Esophagus (tissue), 2 donors: Measurements from ENCODE around the gene HIBCH. TPM values are rescaled to one million over a fixed set of nuclear protein-coding genes. Genes with fewer than 3 reads are reported as not detected.

Experiments
- H3K27ac ChIP-seq, 2 donors: one replicate each; pipeline ENCODE4 v1.5.1; 2013; ENCODE audit warnings: low read depth in 2 of 2, mild to moderate bottlenecking in 2 of 2, inconsistent platforms in 1 of 2, low read length in 1 of 2, moderate library complexity in 1 of 2
- H3K27me3 ChIP-seq, 2 donors: one replicate each; pipeline ENCODE4 v1.6.1; 2013; ENCODE audit warnings: low read length in 2 of 2, control low read depth in 1 of 2, mild to moderate bottlenecking in 1 of 2; ENCODE audit not compliant: insufficient read depth in 2 of 2, control insufficient read depth in 1 of 2
- H3K36me3 ChIP-seq, 2 donors: one replicate each; pipeline ENCODE4 v1.6.1; 2013; ENCODE audit warnings: low read length in 1 of 2; ENCODE audit not compliant: control insufficient read depth in 2 of 2, insufficient read depth in 2 of 2
- H3K4me1 ChIP-seq, 2 donors: one replicate each; pipeline ENCODE4 v1.6.1; 2013; ENCODE audit warnings: low read length in 1 of 2; ENCODE audit not compliant: control insufficient read depth in 2 of 2, insufficient read depth in 2 of 2
- H3K4me3 ChIP-seq, 2 donors: one replicate each; pipeline ENCODE4 v1.5.1; 2013; ENCODE audit warnings: low read length in 2 of 2, mild to moderate bottlenecking in 2 of 2, low read depth in 1 of 2, moderate library complexity in 1 of 2
- H3K9me3 ChIP-seq, 2 donors: one replicate each; pipeline ENCODE4 v1.6.1; 2013; ENCODE audit warnings: mild to moderate bottlenecking in 2 of 2, low read depth in 1 of 2, low read length in 1 of 2, moderate library complexity in 1 of 2; ENCODE audit not compliant: control insufficient read depth in 2 of 2, insufficient read depth in 1 of 2
- WGBS, 2 donors: extraction: QIAGEN DNeasy Blood & Tissue Kit; methylation state at CpG; one replicate each; pipeline ENCODE4 v1.1.7; 2013; 5-methylcytosine and 5-hydroxymethylcytosine counted together
- polyA plus RNA-seq, 2 donors: library from polyadenylated mRNA; stranded (reverse); fragments of 200-250 nt; gene quantifications; one replicate each; pipeline ENCODE4 v1.2.3, GENCODE V29; 2013
- donor health status: healthy with polysubstance abuse.
- donor health status: Bipolar disorder and iron deficiency.

HIBCH gene
- polyA plus RNA-seq, 2 donors: 17.5 to 32.4 TPM

DNA sequence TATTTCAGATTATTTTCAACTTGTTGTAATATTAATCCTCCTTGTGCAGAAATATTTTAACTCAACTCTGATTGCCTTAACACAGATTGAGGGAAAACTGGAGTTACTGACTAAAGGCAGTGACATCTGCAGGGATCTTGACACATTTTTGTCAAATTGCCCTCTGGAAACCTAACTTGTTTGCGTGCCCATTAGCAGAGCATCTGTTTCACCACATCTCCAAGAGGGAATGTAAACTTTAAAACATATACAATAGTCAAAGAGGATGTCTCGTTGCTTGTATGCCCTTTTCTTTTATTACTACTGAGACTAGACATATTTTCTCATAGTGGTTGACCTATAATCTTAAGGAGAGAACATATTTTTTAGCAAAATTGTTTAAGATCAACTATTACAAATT lies 38.0 kb upstream of the HIBCH start:
- peak overlapping the region; percentile 22 to 70 for H3K27ac ChIP-seq
- WGBS, 2 donors: 21 to 61% methylated on average over 2 of the region's 2 CpGs
- H3K4me1 ChIP-seq: peaks cover 0 to 12% of the 10 kb centered on the region in 2 donors
- peak overlapping the region in 1 of 2 donors; percentile 21 for H3K4me3 ChIP-seq
- H3K9me3 ChIP-seq: no peaks in the 10 kb centered on the region
- no peaks in the 10 kb centered on the region for H3K27me3 ChIP-seq
- no peaks in the 10 kb centered on the region for H3K36me3 ChIP-seq

DNA sequence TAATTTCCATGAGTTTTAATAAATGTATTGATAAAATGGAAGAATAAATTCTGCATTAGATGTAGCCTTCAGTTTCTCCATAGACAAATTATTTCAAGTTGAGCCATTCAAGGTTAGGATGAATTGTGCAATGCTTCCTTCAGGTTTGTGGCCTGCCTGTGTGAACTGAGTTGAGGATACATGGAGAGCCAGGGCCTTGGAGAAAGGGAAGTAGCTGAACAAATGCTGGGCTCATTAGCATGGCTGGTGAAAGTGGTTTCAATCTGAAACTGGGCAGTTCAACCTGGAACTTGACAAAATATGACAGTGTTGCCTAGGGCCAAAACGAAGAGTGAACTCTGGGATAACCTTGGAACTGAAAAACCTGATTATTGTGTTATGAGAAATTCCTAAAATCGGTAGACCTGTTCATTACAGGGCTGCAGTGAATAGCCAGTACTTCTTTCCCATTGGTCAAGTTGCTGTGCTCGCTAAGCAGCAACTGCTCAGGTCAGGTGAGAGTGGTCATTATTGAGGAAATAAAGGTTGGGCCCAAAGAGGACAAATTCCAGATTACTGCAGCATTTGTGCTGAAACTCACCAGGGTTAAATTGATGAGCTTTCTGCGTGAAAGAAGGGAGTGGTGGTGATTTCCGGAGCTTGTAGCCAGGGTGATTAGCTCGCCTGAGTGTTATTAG lies 36.5 kb upstream of the HIBCH start:
- Histone ChIP-seq H3K9me3 (no peaks in the 10 kb centered on the region), H3K27me3 (no peaks in the 10 kb centered on the region), H3K4me3 (no peak overlapping the region), H3K4me1 (peaks cover 0 to 15% of the 10 kb centered on the region in 2 donors), H3K27ac (peak overlapping the region; percentile 54 to 88), H3K36me3 (no peaks in the 10 kb centered on the region)
- 39 to 42% methylated on average over 6 of the region's 6 CpGs for WGBS, 2 donors

DNA sequence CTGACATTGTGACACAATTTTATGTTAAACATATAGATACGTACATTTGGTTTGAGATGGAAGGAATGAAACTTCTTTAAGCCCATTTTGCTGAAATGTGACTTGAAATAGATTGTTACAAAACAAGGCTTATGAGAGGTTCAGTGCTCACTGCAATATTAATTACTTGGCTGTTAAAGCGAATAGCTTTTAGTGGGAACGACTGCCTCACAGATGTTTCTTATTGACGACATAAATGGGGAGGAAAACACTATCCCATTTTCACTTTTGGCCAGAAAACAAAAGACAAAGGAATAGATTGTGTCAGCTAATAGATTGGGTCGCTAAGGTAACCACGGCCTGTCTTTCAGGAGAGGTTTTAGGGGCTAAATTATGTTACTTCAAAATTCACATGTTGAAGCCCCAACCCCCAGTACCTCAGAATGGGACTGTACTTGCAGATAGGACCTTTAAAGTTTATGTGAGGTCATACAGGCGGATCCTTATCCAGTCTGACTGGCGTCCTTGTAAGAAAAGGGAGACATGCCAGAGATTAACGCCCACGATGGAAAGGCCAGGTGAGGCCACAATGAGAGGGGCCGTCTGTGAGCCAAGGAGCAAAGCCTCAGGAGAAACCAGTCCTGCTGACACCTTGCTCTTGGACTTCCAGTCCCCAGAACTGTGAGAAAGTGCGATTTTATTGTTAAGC lies 34.5 kb upstream of the HIBCH start:
- H3K36me3 ChIP-seq: no peaks in the 10 kb centered on the region
- no peaks in the 10 kb centered on the region for H3K27me3 ChIP-seq
- whole genome bisulfite sequencing, 2 donors: 44 to 46% methylated on average over 12 of the region's 12 CpGs
- H3K9me3 ChIP-seq: no peaks in the 10 kb centered on the region
- H3K27ac ChIP-seq: peak overlapping the region; percentile 81 to 90
- peaks cover 0 to 15% of the 10 kb centered on the region in 2 donors for H3K4me1 ChIP-seq
- no peak overlapping the region for H3K4me3 ChIP-seq

DNA sequence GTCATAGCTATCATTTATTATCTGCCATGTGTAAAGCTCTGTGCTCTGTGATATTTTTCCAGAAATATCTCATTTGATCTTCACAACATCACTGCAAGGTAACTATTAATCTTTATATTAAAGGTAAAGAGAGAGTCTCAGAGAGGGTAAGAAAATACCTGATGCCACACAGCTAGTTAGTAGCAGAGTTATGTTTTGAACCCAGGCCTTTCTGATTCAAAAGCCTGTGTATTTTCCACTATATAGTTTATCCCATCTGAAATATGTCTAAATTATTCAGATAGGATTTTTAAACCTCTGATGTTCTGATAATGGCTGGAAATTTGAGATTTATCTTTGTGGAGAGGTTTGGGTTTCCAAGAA lies 33.9 kb upstream of the HIBCH start:
- Histone ChIP-seq H3K4me3 (no peak overlapping the region), H3K4me1 (peaks cover 0 to 15% of the 10 kb centered on the region in 2 donors), H3K27me3 (no peaks in the 10 kb centered on the region), H3K27ac (peak overlapping the region in 1 of 2 donors; percentile 70), H3K36me3 (no peaks in the 10 kb centered on the region), H3K9me3 (no peaks in the 10 kb centered on the region)

DNA sequence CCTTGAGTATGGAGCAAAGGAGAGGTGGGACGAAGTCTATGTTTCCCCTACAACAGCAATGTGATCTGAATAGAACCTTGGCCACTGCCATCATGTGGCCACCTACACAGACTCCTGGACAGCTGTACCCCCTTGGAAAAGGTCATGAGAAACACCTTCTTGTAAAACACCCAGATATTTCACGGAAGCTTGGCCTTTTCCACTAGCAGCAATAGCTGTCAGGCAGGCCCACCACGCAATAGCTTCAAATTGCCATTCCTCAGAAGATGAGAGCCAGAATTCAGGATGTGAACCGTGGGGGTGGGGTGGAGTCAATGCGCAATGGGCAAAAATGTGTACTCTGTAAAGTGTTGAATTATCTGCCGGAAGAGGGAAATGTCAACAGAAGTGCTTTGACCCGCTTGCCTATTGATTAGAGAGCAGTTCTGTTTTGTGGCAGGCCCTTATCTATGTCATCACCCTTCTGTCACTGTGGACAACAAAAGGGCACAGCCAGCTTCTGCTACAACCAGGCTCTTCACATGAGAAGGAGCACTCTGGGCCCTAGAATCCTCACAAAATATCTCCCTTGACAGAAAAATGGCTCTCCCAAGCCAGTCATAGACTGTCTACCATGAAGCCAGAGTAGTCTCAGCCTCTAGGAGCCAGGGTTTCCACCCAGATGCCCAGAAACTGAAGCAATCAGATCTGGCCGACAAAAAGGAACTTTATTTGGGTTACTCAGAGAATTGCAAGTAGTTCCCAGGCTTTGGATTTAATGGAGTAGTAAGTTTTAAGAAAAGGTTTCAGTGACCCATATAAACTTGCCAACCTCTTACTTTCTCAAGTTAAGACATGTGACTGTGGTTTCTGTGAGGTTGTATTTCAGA lies 33.3 kb upstream of the HIBCH start:
- 71 to 76% methylated on average over 8 of the region's 8 CpGs for whole genome bisulfite sequencing, 2 donors
- Histone ChIP-seq H3K4me1 (peaks cover 0 to 15% of the 10 kb centered on the region in 2 donors), H3K27me3 (no peaks in the 10 kb centered on the region), H3K4me3 (no peak overlapping the region), H3K27ac (peak overlapping the region; percentile 90 to 95), H3K36me3 (no peaks in the 10 kb centered on the region), H3K9me3 (no peaks in the 10 kb centered on the region)

DNA sequence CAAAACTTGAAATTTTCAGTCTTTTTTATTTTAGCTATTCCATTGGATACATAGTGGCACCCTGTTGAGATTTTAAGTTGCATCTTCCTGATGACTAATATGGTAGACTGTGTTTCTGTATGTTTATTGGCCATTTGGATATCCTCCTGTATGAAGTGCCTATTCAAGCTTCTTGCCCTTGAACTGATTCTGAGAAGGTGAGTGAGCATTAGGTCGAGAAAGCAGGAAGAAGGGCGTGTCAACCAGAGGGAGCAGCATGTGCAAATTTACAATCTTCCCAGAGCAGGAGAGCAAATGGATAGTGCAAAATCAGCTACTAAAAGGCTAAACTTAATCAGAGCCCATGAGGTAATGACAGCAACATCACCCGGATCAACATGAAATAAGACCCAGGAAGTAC lies 32.3 kb upstream of the HIBCH start:
- no peaks in the 10 kb centered on the region for H3K27me3 ChIP-seq
- H3K4me1 ChIP-seq: peaks cover 0 to 15% of the 10 kb centered on the region in 2 donors
- WGBS, 2 donors: 53 to 58% methylated on average over 3 of the region's 3 CpGs

DNA sequence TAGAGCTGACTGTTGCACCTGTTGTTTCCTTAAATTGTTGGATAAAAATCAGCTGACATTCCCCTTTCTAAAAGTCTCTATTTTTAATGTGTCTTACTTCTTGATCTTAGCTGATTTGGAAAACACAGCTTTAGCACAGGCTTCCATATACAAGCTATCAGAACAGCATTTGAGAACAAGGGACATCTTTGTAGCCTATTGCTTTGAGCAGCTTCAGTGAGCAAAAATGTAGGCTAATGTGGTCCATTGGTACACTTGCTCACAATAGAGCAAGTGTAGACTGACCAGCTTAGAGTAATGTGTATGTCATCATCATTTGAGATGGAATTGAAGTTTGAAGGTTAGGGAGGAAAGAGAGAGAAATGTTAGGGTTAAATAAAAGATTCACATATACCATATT lies 30.7 kb upstream of the HIBCH start:
- no peaks in the 10 kb centered on the region for H3K9me3 ChIP-seq
- H3K36me3 ChIP-seq: no peaks in the 10 kb centered on the region
- H3K27me3 ChIP-seq: no peaks in the 10 kb centered on the region
- no peak overlapping the region for H3K27ac ChIP-seq
- H3K4me1 ChIP-seq: peaks cover 0 to 13% of the 10 kb centered on the region in 2 donors
- no peak overlapping the region for H3K4me3 ChIP-seq

More for the DNA sequence above, 32.3 kb upstream of the HIBCH start:
- Histone ChIP-seq H3K27ac (peak overlapping the region; percentile 90 to 95), H3K4me3 (no peak overlapping the region), H3K9me3 (no peaks in the 10 kb centered on the region), H3K36me3 (no peaks in the 10 kb centered on the region)

DNA sequence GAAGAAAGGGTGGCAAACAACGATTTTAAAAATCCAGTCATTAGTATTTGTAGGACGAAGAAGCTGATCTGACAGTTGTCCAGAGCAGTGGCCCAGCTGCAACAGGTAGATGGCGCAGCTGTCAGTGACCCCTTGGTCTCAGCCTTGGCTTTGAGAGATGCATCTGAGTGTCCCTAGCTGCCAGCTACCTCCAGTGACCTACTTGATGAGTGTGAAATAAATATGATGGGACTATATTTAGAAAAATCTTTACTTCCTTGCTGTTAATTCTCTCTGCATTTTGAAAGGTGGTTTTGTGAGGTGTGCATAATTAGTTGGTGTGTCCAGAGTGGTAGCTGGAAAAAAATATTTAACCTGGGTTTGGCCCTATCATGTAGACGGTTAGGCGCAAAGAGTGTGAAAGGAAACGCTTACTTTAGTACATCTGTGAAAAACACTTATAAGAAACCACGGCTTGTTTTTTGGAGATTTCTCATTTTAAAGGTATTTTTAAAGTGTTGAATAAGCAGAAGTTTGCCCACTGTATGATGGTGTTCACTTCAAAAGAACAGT lies 24.7 kb upstream of the HIBCH start:
- H3K9me3 ChIP-seq: no peaks in the 10 kb centered on the region
- H3K27ac ChIP-seq: peak overlapping the region; percentile 95 to 97
- H3K27me3 ChIP-seq: no peaks in the 10 kb centered on the region
- H3K4me3 ChIP-seq: peak overlapping the region; percentile 74 to 99
- H3K36me3 ChIP-seq: no peaks in the 10 kb centered on the region
- WGBS, 2 donors: 13 to 14% methylated on average over 7 of the region's 7 CpGs
- H3K4me1 ChIP-seq: peaks cover 0 to 3% of the 10 kb centered on the region in 2 donors

DNA sequence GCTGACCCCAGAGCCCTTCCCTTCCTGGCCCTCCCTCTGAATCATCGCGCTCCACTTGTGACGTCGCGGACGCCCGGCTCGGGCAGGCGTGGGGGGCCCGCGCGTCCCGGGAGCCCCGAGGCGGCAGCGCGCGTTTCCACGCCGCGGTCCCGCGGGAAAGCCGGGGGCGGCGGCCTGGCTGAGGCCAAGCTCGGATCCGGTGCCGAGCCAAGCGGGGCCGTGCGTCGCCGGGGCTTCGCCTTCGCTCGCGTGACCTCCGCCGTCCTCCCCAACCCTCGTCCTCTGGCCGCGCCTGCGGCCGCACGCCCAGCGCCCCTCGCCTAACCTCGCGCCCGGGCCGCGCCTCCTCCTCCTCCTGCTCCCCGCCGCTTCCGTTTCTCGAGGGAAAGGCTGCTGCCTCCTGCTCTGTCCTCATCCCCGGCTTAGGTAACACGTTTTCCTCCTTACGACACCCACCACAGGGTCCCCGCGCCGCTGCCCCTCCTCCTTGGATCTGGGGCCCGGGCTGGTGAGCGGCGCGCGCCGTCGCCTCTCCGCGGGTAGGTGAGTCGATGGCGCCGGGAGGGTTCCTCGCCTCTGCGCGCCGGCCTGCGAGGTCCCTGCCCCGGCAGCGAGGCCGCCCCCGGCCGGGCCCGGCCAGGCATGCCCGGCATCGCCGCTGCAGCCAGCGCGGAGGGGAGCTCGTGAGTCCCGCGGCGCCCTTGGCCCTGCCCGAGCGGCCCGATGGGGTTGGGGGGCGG lies 24.1 kb upstream of the HIBCH start, which contains the start of gene INPP1:
INPP1 (plus strand) TSS at position 54 of the 740 bp plus-strand sequence. CDS start 16,514 bp downstream, outside the sequence.
- no peaks in the 10 kb centered on the region for H3K9me3 ChIP-seq
- H3K27me3 ChIP-seq: no peaks in the 10 kb centered on the region
- peak within 1 kb of the TSS; percentile 95 to 97 for H3K27ac ChIP-seq
- H3K4me1 ChIP-seq: peaks cover 0 to 3% of the 10 kb centered on the region in 2 donors
- WGBS, 2 donors: 0% methylated on average over 85 to 99 of the region's 99 CpGs
- peak within 1 kb of the TSS; percentile 74 to 99 for H3K4me3 ChIP-seq
- no peaks in the 10 kb centered on the region for H3K36me3 ChIP-seq
